Heart right ventricle (tissue), 16 donors: ENCODE measurements around the gene LSP1. TPM values are rescaled to one million over a fixed set of nuclear protein-coding genes. Genes with fewer than 3 reads are reported as not detected.

Experiments used
- ATAC-seq, 8 donors: fragments of 200-7000 bp; cut with Tn5 transposase; one replicate each; pipeline ENCODE4 v1.9.1; 2020; ENCODE audit warnings: mild to moderate bottlenecking in 8 of 8, moderate library complexity in 8 of 8, moderate number of reproducible peaks in 1 of 8
- DNase-seq, 2 donors: peaks; one replicate each; pipeline ENCODE4 v3.0.0-alpha.2; 2020
- H3K27ac ChIP-seq, 10 donors: fragments of 200-600 bp; sonication (generic) in 2 of 10; one replicate each; pipeline versions ENCODE4 v1.5.0 to v1.8.0; 2020 to 2022; ENCODE audit warnings: mild to moderate bottlenecking in 3 of 10
- H3K27me3 ChIP-seq, 7 donors: fragments of 200-600 bp; one replicate each; pipeline ENCODE4 v1.8.0; 2021 to 2022; ENCODE audit warnings: mild to moderate bottlenecking in 2 of 7
- H3K36me3 ChIP-seq, 9 donors: fragments of 200-600 bp; sonication (generic) in 1 of 9; one replicate each; pipeline versions ENCODE4 v1.5.0 to v1.8.0; 2020 to 2022; ENCODE audit warnings: mild to moderate bottlenecking in 2 of 9
- H3K4me1 ChIP-seq, 9 donors: fragments of 200-600 bp; sonication (generic) in 1 of 9; one replicate each; pipeline versions ENCODE4 v1.5.0 to v1.8.0; 2020 to 2022; ENCODE audit warnings: mild to moderate bottlenecking in 4 of 9
- H3K4me3 ChIP-seq, 10 donors: fragments of 200-600 bp; sonication (generic) in 2 of 10; one replicate each; pipeline versions ENCODE4 v1.5.0 to v1.8.0; 2020 to 2022; ENCODE audit warnings: mild to moderate bottlenecking in 7 of 10, moderate library complexity in 2 of 10
- H3K9me3 ChIP-seq, 11 donors: fragments of 200-600 bp in 10 of 11; sonication (generic) in 2 of 11; one replicate each; pipeline versions ENCODE4 v1.5.0 to v1.8.0; 2013 to 2022; ENCODE audit warnings: mild to moderate bottlenecking in 2 of 11, control low read depth in 1 of 11, moderate library complexity in 1 of 11
- CTCF ChIP-seq, 9 donors: fragments of 200-600 bp; sonication (generic) in 2 of 9; IDR thresholded peaks; one replicate each; pipeline versions ENCODE4 v1.5.0 to v1.8.0; 2021 to 2022; ENCODE audit warnings: antibody characterized with exemption in 9 of 9, mild to moderate bottlenecking in 5 of 9, moderate library complexity in 1 of 9
- WGBS, 2 donors: extraction: QIAGEN DNeasy Blood & Tissue Kit; methylation state at CpG; one replicate each; pipeline ENCODE4 v1.1.7; 2013; ENCODE audit warnings: inconsistent platforms in 1 of 2; 5-methylcytosine and 5-hydroxymethylcytosine counted together
- intact Hi-C, 10 donors: fragments of 100-400 bp; cut with DNase I; formaldehyde crosslinking; loops; one replicate each; pipeline versions ENCODE4 v1.11.1 to v1.14.2; 2022
- polyA plus RNA-seq, 2 donors: library from polyadenylated mRNA; stranded (reverse); fragments of 200-250 nt; gene quantifications; one replicate each; pipeline ENCODE4 v1.2.3, GENCODE V29; 2013
- total RNA-seq, 10 donors: library from RNA; stranded (reverse); fragmentation: NEBNext Ultra II Directional in 3 of 10; extraction: Animal tissue kit (Norgen Biotek cat#: 25700) in 3 of 10; gene quantifications; one replicate each; pipeline versions ENCODE4 v1.2.1 to v1.2.4, GENCODE V29; 2021 to 2023
- donor health status: Arrhythmogenic right ventricular cardiomyopathy.
- donor health status: ischemic (EF 13 %, LVEDD 7.1; RV severe dilation, severe dysfunction).
- donor health status: healthy with polysubstance abuse.
- donor health status: DM: no; HTN: yes; CAD: no.
- donor health status: DM: no; HTN: no; CAD: no.
- donor health status: ischemic (EF 25% LVEDD 6.9; RV normal size, moderate dysfunction).
- donor health status: ischemic (EF 25% LVEDD 5.7; RV mildly dilated, moderate dysfunction).
- donor health status: healthy.
- donor health status: DM: yes; HTN: yes; CAD: no.
- donor health status: Ischemic cardiomyopathy.
- donor health status: ischemic (EF 35%, LVEDD 5.7; RV mildly dilated, moderate dysfunction).
- donor health status: nonischemic (EF 11% LVEDD 7.7; RV severe dilation, severe dysfunction).
- donor health status: DM: yes; HTN: yes; CAD: no.
- donor health status: PGD.
- donor health status: ischemic (EF 29% LVEDD 5.4; RV normal size, mild dysfunction).
- donor health status: nonischemic (EF 23%, LVEDD 6.1; RV moderate dilation, normal function).

Gene LSP1
- total and polyA plus RNA-seq, 12 donors = 16.0 to 57.2 (median 21.4) TPM

DNA sequence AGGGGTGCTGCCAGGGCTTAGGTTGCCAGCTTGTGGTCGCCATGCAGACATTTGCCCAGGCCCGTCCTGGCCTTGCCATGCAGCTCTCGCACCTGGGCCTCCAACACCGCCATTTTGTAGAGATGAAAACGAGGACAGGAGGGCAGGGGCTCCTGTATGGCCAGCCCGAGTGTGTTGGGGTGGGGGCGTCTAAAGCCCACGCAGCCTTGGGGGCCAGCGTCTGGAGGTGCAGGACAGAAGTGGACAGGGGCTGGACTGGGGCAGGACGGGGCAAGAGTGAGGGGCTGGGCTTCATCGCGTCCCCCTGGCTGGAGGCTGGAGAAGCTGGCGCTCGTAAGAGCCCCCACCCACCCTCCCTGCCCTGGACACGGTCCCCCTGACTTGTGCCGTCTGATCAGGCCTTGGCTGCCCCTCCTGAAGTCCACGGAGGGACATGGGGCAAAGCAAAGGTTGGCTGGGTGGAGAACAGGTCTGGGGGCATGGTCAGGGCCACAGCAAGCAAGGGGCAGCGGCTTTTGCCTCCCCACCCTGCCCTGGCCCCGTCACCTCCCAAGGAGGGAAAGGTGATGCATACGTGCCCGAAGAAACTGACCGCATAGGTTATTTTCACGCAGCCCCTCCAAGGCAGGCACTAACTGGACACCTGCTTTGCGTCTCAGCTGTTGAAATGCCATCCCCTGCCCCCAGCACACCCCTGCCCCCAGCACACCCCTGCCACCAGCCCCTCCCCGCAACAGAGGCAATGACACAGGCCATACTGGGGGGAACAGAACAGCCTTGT is 67.4 kb downstream of the LSP1 start:
- Histone ChIP-seq H3K36me3 (no peaks in the 10 kb centered on the region), H3K27me3 (no peaks in the 10 kb centered on the region), H3K27ac (peak overlapping the region; percentile 68 to 94 (median 81)), H3K4me1 (peaks cover 37 to 88% (median 59%) of the 10 kb centered on the region in 9 donors), H3K9me3 (no peaks in the 10 kb centered on the region), H3K4me3 (peak overlapping the region in 8 of 10 donors; percentile 22 to 53 (median 36))
- intact Hi-C loops = loop anchor here in 2 of 10 donors (5.0 kb wide), 2 partner anchors 38 to 232 kb away; no protein-coding TSS in a partner anchor
- 74 to 82% methylated on average over 25 of the region's 25 CpGs for WGBS, 2 donors
- DNase-seq (no peak), ATAC-seq (no peak)
- no peak for TF ChIP-seq CTCF (IDR thresholded peaks at IDR 0.05)

- intact Hi-C loops = loop anchor here in 2 of 10 donors (5.0 kb wide), 2 partner anchors 39 to 231 kb away; no protein-coding TSS in a partner anchor
- Histone ChIP-seq H3K9me3 (no peaks in the 10 kb centered on the region), H3K36me3 (no peaks in the 10 kb centered on the region), H3K4me1 (peaks cover 45 to 93% (median 62%) of the 10 kb centered on the region in 9 donors), H3K4me3 (peak overlapping the region in 8 of 10 donors; percentile 0 to 53 (median 36)), H3K27me3 (no peaks in the 10 kb centered on the region), H3K27ac (peak overlapping the region; percentile 68 to 94 (median 81))
- no peak for ATAC-seq
- WGBS, 2 donors = 59 to 77% methylated on average over 21 of the region's 21 CpGs
- TF ChIP-seq CTCF (IDR thresholded peaks at IDR 0.05) = no peak
- DNase-seq = no peak
Measured at GRCh38 chr11:1920909-1921573, 68.2 kb downstream of the LSP1 start.

DNA sequence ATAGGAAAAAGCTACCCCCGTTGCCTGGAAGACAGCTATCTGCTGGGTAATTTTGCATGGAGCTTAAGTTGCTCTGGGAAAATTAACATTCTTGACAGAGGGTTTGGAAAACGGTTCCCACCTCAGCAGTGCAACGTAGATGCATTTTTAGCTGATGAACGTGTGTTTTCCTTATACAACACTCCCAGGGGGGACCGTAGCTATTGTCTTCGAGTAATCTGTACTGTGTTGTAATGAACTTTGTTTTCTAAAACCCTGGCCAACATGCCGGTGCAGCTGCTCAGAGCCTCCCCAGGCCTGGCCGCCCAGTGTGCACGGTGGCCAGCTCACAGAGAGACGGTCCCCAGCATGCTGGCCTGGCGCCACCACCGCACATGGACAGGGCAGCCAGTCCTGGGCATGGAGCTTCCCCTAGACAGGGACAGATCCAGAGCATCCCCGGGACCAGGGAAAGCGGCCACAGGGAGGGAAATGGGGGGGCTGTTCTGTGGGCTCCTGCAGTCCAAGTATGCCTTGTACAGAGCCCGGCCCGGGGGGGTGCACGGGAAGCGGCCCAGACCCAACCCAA is 68.8 kb downstream of the LSP1 start:
- intact Hi-C loops = loop anchor here in 2 of 10 donors (5.0 kb wide), 2 partner anchors 39 to 231 kb away; no protein-coding TSS in a partner anchor
- Histone ChIP-seq H3K9me3 (no peaks in the 10 kb centered on the region), H3K4me1 (peaks cover 43 to 93% (median 63%) of the 10 kb centered on the region in 9 donors), H3K27ac (peak overlapping the region; percentile 68 to 94 (median 81)), H3K4me3 (peak overlapping the region in 7 of 10 donors; percentile 1 to 53 (median 37)), H3K36me3 (no peaks in the 10 kb centered on the region), H3K27me3 (no peaks in the 10 kb centered on the region)
- DNase-seq (peak in 1 of 2 donors; percentile 67), ATAC-seq (peak in 7 of 8 donors; percentile 6 to 51 (median 40))
- 41 to 42% methylated on average over 18 of the region's 18 CpGs for WGBS, 2 donors
- no peak for TF ChIP-seq CTCF (IDR thresholded peaks at IDR 0.05)
